ENCODE measurements around the gene STAMBP.
A peak's percentile ranks its signal among the peaks of the same experiment; 100 is the strongest.
"Not testable (repeated sequence)": the region's sequence is repeated elsewhere in the genome, so short reads cannot be mapped to it uniquely, and the experiment has no call there.

The STAMBP gene

GRCh38 chr2:73837847-73838585 lies 9.3 kb downstream of the STAMBP start:
- DNase-seq (ENCODE audit: low read depth) = no peak

- DNase-seq (ENCODE audit: low read depth) = no peak
These were observed 10.3 kb downstream of the STAMBP start for GRCh38 chr2:73838889-73839534.

- no peak for DNase-seq (ENCODE audit: low read depth)
These were observed 11.1 kb downstream of the STAMBP start for GRCh38 chr2:73839653-73840411.

- DNase-seq (ENCODE audit: low read depth) = no peak
These were observed 13.4 kb downstream of the STAMBP start for GRCh38 chr2:73841912-73842738.

GRCh38 chr2:73842739-73843019 lies 13.9 kb downstream of the STAMBP start:
- no peak for DNase-seq (ENCODE audit: low read depth)

GRCh38 chr2:73844087-73844486 lies 15.3 kb downstream of the STAMBP start:
- no peak for DNase-seq (ENCODE audit: low read depth)

- DNase-seq (ENCODE audit: low read depth) = no peak
These were observed 21.2 kb downstream of the STAMBP start for GRCh38 chr2:73850009-73850408.

- no peak for DNase-seq (ENCODE audit: low read depth)
These were observed 22.5 kb downstream of the STAMBP start for GRCh38 chr2:73851274-73851673.

GRCh38 chr2:73852020-73852419 lies 23.3 kb downstream of the STAMBP start:
- DNase-seq (ENCODE audit: low read depth) = no peak

GRCh38 chr2:73855526-73855925 lies 26.8 kb downstream of the STAMBP start:
- DNase-seq (ENCODE audit: low read depth) = no peak

GRCh38 chr2:73856214-73856613 lies 27.5 kb downstream of the STAMBP start:
- peak; percentile 93 for DNase-seq (ENCODE audit: low read depth)

GRCh38 chr2:73859721-73860586 lies 31.2 kb downstream of the STAMBP start:
- DNase-seq (ENCODE audit: low read depth) = peak; percentile 64

GRCh38 chr2:73862987-73863386 lies 34.2 kb downstream of the STAMBP start:
- DNase-seq (ENCODE audit: low read depth) = no peak

- DNase-seq (ENCODE audit: low read depth) = no peak
These were observed 39.6 kb downstream of the STAMBP start for GRCh38 chr2:73868204-73868978.

GRCh38 chr2:73870084-73870483 lies 41.3 kb downstream of the STAMBP start:
- peak; percentile 84 for DNase-seq (ENCODE audit: low read depth)

GRCh38 chr2:73877071-73877802 lies 48.5 kb downstream of the STAMBP start:
- no peak for DNase-seq (ENCODE audit: low read depth)

- not testable (repeated sequence) for DNase-seq (ENCODE audit: low read depth)
These were observed 49.2 kb downstream of the STAMBP start for GRCh38 chr2:73877984-73878383.

- no peak for DNase-seq (ENCODE audit: low read depth)
These were observed 56.6 kb downstream of the STAMBP start for GRCh38 chr2:73885406-73885805.

GRCh38 chr2:73886357-73886756 lies 57.6 kb downstream of the STAMBP start:
- DNase-seq (ENCODE audit: low read depth) = no peak
